Neural progenitor cell (in vitro differentiated cells): Measurements from ENCODE around the gene ALDH1A3.

Source experiments
- EZH2phosphoT487 ChIP-seq: fragments of 200-600 bp; sonication (generic); IDR thresholded peaks from 2 replicates; pipeline ENCODE4 v1.6.1; 2017; ENCODE audit warnings: antibody characterized with exemption
- TF ChIP-seq, protein P1 (sequence below): fragments of 200-600 bp; sonication (generic); IDR thresholded peaks from 2 replicates; pipeline ENCODE4 v1.5.1; 2017; ENCODE audit warnings: antibody characterized with exemption, mild to moderate bottlenecking

GRCh38 chr15:100893964-100894295, 14.3 kb downstream of the ALDH1A3 start:
- TF ChIP-seq, protein P1, sequence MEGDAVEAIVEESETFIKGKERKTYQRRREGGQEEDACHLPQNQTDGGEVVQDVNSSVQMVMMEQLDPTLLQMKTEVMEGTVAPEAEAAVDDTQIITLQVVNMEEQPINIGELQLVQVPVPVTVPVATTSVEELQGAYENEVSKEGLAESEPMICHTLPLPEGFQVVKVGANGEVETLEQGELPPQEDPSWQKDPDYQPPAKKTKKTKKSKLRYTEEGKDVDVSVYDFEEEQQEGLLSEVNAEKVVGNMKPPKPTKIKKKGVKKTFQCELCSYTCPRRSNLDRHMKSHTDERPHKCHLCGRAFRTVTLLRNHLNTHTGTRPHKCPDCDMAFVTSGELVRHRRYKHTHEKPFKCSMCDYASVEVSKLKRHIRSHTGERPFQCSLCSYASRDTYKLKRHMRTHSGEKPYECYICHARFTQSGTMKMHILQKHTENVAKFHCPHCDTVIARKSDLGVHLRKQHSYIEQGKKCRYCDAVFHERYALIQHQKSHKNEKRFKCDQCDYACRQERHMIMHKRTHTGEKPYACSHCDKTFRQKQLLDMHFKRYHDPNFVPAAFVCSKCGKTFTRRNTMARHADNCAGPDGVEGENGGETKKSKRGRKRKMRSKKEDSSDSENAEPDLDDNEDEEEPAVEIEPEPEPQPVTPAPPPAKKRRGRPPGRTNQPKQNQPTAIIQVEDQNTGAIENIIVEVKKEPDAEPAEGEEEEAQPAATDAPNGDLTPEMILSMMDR, result no peak
- no peak for TF ChIP-seq EZH2phosphoT487
